ENCODE data around the gene ABHD12.

ABHD12 gene

DNA sequence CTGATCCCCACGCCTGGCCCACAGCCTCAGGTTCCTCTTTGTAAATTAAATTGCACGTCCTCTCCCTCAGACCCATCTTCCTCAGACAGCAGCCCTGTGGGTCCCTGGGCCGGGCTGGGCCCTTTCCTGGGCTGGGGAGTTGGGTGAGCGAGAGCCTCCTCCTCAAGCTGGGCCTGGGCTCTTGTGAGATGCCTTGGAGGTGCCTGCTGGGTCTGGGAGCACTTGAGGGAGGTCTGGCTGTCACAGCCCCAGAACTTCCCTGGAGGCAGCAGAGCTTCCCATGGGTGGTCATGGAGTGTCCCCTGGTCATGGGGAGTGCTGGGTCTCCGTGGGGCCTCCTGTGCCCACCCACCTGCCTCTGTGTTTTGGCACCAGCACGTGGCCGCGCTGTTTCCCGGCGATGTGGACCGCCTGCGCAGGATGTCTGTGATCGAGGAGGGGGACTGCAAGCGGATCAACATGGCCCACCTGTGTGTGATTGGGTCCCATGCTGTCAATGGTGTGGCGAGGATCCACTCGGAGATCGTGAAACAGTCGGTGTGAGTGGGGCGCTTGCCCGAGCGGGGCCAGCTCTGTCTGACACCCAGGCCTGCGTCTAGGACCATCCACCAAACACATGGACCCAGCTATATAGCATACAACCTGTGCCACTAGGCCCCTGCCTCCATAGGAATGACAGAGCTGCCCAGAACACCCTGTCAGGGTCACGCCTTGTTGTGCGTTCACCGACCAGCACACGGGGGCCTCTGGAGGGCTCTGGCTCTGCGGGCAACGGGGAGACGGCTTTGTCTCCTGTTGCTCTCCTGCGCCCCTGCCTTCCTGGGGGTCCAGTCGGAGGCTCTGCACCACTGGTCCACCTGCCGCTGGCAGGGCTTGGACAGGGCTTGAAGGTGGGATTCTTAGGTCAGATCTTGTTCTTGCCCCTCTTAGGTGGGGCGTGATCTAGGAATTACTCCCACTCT is 109.8 kb downstream of the ABHD12 start:
- in situ Hi-C loops (cut with HindIII; ENCODE audit: low sequenced_read_pairs): no loop called here

DNA sequence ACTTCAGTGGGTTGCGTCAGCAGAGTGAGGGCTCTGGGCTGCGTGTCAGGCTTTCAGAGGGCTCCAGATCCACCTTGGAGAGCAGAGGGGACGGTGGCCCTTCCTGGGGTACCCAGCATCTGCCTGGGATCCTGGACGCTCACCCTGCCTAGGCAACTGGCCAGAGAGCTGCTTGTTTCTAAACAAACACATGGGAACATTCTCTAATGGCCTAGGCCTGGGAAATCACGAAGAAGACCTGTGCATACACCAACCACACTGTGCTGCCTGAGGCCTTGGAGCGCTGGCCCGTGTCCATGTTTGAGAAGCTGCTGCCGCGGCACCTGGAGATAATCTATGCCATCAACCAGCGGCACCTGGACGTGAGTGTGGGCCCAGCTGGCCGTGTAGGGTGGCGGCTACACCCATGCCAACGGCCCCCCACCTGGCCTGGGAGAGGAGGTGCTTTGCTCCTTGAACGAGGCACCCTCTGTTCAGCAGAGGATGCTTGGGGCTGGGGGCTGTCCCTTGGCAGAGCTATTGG is 110.5 kb downstream of the ABHD12 start:
- in situ Hi-C loops (cut with HindIII; ENCODE audit: low sequenced_read_pairs): no loop called here

DNA sequence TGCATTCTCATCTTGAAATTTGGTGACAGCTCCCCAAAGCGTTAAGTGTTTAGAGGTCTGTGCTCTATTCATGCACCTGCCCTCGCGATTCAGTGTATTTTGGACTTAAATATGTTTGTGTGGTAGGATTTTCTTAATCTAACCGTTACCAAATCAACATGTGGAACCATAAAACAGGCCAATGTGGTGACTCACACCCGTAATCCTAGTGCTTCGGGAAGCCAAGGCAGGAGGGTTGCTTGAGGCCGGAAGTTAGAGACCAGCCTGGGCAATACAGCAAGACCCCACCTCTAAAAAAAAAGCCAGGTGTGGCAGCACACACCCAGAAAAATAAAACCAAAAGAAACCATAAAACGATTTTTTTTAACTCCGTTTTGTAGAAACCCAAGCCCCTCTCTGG is 111.2 kb downstream of the ABHD12 start:
- in situ Hi-C loops (cut with HindIII; ENCODE audit: low sequenced_read_pairs): no loop called here

DNA sequence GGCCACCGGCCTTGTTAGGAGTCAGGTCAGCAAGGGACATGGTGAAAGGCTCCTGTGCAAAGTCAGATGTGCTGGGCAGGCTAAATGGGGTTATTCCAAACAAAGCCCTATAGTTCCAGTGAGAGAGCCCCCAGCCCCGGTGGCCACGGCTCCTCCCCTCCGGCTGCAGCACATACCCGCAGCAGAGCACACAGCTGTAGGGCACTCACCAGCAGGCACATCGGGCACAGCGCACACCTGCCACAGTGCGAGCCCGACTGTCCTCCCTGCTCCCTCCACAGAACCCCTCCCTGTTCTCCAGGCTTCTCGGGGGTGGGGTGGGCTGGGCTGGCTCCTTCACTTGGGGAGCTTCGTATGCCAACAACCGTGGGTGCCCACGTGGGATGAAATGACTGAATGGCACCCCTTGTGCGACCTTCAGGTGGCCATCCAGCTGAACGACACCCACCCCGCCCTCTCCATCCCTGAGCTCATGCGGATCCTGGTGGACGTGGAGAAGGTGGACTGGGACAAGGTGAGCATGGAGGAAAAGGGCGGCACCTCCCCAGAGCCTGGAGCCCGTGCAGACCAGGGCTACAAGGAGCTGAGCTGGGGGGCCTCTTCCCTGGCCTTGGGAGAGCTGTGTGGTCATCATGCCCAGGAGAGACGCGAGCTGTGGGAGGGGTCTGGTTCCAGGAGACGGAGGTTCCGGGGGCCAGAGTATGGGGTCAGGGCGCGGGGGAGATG is 111.8 kb downstream of the ABHD12 start:
- in situ Hi-C loops (cut with HindIII; ENCODE audit: low sequenced_read_pairs): no loop called here

DNA sequence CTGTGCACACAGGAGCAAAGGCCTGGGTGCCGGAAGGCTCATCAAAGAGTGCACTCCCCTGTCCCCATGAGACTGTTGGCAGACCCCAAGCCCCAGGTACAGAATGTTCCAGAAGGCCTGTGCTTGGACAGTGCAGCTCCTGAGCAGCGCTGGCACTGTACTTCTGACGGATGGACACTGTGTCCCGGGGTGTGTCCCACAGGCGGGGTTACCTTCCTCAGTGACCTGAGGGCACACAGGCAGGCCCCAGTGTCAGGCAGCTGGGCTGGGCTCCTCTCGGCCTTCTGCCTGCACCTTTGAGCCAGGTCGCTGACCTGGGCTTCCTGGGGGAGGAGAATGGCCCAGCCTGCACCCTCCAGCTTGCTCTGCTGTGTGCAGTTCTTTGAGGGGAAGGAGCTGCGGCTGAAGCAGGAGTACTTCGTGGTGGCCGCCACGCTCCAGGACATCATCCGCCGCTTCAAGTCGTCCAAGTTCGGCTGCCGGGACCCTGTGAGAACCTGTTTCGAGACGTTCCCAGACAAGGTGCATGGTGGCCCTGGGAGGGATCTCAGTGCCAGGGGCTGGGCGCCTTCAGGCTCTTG is 112.6 kb downstream of the ABHD12 start:
- in situ Hi-C loops (cut with HindIII; ENCODE audit: low sequenced_read_pairs): no loop called here

DNA sequence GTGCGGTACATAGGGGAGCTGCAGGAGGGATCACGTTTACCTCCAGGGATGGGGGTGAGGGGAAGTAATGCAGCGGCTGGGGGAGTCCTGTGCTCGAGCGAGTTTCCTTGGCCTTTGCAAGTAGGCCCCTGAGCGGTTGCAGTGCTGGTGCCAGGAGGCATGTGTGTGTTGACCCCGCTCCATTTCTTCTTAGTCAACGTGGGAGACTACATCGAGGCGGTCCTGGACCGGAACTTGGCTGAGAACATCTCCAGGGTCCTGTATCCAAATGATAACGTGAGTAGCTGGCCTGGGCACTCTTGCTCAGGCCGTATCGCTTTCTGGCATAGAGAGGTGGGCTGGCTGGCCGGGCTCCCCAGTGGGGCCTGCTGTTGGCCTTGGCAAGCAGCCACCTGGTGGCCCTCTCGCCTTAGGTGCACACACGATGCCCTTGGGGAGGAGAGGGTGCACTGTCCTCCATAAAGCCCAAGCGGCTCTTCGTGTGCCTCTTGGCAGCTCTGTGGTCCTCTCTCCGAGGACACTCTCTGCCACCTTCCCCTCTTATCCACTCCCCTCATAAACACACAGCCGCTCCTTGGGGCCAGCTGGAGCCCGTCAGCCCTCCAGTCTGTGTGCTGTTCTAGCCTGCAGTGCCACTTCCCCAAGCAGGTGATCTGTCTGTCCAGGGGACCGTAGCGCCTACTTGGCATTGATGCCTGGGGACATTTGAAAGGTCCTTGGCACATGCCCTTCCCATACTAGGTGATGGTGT is 113.4 kb downstream of the ABHD12 start:
- in situ Hi-C loops (cut with HindIII; ENCODE audit: low sequenced_read_pairs): no loop called here

DNA sequence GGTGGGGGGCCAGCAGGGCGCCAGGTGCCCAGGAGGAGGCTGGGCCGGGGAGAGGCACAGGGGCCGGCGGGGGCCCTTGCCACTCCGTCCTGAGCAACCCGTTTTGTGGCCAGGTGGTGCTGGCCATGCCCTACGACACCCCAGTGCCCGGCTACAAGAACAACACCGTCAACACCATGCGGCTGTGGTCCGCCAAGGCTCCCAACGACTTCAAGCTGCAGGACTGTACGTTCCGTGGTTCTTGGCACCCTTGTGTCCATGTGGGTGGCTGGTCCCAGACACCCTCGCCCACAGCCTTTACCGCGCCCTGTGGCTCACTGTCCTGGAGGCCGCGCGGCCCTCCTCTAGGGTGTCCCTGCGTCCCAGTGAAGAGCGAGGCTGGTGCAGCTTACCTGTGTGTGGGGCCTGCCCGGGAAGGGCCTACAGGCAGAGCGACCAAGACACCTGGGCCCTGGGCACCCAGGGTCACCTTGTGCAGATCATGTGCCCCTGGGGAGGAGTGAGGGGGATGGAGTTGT is 114.0 kb downstream of the ABHD12 start:
- in situ Hi-C loops (cut with HindIII; ENCODE audit: low sequenced_read_pairs): no loop called here

DNA sequence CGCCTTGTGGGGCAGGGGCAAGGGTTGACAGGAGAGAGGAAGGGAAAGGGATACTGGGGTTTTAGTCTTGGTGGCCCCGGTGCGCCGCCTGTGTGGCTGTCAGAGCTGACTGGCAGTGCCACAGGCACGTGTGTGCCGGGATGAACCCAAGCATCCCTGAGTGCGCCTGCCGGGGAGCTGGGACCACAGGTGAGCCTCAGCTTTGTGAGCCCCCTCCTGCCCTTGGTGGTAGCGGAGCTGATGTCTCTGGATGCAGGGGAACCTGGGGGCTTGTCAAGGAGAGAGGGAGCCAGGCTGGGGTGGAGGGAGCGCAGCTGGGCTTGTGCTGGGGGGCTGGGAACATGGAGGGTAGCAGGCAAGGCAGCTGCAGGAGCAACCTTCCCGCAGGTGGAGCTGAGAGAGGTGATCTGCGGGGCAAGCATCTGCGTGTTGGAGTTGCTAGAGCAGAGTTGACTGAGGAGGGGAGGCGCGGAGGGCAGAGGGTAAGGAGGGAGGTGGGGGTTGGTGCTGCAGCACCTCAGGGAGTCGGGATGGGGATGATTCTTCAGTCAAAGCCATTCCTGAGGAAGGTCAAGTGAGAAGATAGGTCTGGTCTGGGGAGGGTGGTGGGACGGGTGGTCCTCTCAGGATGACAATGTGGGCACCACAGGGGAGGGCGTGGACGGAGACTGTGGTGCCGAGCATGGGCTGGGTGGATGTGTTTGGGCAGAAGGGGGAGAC is 114.7 kb downstream of the ABHD12 start:
- in situ Hi-C loops (cut with HindIII; ENCODE audit: low sequenced_read_pairs): no loop called here

DNA sequence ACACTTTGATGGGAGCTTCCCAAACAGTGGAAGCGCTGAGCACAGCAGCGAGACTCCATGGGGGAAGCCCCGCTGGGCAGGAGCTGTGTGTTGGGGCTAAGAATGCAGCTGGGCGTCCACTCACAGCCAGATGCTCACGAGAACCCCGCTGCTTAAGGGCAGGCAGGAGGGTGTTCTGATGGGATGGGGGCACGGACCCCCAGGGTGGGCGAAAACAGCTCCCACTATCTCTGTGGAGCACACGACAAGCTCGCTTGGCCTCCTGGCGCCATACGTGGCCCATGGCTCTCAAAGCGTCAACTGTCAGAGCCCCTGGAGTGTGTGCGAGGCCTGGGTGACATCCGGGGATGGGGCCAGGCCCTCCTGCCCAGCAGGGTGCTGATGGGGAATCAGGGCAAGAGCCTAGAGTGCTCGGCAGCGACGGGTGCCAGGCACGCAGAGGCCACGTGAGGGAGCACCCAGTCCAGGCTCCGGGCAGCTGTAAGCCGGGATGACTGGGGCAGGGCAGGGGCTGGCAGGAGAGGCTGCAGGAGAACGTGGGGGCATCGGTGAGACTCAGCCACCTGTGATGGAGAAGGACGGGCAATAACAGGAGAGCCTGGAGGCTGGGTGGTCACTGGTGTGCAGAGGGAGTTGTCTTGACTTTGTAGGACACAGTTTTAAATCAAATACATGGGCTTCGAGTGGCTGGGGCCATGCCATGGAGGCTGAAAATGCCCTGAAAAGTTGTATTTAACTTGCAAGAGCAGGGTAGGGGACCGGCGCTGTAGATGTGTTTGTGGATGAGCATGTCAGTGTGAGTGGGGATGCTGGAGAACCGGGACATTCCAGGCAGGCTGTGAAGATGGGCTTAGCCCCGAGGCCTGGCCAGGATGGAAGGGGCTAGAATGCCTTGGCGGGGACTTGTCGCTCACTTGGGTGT is 115.5 kb downstream of the ABHD12 start:
- in situ Hi-C loops (cut with HindIII; ENCODE audit: low sequenced_read_pairs): no loop called here

DNA sequence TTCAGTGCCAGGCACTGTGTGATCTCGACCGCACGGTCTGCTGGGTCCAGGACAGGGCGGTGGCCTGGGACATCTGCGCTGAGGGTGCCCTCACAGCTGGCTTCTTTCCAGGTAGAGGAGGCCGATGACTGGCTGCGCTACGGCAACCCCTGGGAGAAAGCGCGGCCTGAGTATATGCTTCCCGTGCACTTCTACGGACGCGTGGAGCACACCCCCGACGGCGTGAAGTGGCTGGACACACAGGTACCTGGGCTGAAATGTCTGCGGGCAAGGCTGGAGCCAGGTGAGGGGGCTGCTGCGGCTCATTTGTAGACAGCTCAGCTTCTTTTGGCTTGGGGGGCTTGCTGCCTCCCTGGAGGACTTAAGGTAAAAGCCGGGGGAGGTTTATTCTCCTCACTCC is 116.2 kb downstream of the ABHD12 start:
- in situ Hi-C loops (cut with HindIII; ENCODE audit: low sequenced_read_pairs): no loop called here

DNA sequence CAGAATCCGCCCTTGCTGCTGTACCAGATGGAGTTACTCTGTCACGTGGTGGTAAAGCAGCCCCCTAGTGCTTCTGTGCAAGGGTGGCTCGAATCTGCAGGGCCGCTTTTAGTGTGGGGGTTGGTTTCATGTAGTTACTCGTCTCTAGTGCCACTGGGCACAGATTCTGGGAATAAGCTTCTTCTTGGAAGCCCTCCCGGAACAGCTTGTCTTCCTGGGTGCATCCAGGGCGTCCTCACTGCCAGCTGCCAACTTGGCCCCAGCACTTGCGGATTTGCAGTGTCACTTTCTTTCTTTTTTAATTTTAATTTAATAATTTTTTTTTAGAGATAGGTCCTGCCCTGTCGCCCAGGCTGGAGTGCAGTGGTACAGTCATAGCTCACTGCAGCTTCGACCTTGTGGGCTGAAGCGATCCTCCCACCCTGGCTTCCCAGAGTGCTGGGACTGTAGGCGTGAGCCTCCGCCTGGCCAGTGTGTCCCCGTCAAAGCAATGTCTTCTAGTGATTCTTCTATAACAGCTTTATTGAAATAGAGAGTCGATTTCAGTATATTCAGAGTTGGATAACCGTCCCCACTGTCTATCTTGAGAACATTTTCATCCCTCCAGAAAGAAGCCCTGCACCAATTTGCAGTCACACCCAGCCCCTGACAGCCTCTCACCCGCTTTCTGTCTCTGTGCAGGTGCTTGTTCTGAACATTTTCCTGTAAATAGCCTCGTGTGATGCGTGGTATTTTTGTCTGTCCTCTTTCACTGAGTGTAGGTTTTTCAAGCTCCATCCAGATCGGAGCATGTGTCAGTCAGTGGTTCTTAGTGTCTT is 116.9 kb downstream of the ABHD12 start:
- in situ Hi-C loops (cut with HindIII; ENCODE audit: low sequenced_read_pairs): no loop called here

DNA sequence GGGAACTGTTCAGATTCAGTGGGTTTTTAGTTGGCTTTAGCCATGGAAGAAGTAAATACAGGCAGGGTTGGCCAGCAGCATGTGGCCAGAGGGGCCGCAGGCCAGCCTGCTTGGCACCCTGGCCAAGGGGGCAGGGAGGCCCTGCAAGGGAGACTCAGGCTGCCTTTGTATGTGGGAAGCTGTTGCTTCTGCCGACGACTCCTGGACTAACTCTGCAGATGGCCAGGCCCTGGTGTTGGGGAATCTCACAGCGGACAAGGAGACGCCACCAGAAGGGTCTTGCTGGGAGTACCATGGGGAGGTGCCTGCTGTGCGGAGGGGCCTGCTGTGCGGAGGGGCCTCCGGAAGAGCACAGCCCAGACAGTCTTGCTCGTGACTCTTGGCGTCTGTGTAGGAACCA is 117.6 kb downstream of the ABHD12 start:
- in situ Hi-C loops (cut with HindIII; ENCODE audit: low sequenced_read_pairs): no loop called here

DNA sequence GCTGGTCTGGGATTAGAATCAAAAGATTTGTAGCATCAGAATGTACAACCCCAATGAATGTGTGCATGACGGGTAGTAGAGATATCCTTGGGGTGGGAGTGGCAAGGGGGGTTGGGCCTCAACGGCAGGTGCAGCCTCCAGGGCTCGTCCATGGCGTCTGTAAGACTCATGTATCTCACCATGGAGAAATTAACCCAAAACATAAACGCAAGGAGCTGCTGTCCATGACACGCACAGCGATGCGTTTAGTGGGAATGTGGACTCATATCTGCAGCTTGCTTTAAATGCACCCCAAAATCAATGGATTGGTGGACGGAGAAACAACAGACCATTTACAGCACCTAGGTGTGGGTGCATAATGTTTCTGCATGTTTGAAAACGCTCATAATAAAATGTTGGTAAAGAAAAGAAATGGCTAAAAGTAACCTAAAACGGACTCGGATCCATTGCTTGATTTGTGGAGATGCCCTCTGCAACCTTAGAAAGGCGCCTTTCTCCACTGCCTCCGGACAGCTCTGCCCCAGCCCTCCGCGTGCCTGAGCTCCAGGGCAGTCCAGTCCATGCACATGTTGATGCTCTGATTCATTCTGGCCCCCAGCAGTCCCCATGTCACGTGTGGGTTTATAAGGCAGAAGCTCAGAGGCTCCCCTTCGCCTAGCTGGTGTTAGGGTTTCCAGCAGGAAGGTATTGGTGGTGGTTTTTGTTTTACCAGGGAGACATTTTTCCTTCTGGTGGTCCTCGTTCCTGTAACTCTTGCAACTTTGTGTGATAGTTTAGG is 118.2 kb downstream of the ABHD12 start:
- in situ Hi-C loops (cut with HindIII; ENCODE audit: low sequenced_read_pairs): no loop called here

DNA sequence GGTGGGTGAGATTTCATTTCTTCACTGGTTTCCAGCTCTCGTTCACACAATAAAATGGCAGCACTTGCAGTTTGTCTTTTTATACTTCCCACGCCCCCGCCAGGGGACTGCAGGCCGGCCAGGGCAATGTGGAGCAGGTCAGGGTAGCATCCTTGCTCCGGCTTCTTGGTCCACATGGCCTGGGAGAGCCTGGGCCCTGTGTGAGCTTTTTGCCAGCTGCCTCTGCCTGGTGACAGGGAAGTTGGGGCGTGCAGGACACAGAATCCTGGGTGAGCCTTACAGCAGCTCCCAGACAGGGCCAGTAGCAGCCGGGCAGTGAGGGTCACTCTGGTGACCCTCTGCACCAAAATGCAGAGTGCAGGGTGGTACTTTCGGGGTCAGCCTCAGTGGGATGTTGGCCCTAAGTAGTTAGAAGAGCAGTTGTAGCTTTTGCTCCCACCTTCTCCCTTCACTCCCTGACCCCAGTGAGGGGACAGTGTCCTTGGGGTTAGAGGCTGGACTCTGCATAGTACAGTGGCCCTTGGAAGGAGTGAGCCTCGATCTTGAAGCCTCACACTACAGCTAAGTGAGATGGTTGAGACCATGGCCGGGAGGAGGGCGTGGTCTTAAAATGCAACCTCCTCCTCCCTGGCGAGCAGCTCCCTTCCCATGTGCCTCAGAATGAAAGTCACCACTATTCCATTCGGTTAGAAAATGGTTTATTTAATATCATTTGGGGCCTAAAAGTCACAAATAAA is 119.0 kb downstream of the ABHD12 start:
- in situ Hi-C loops (cut with HindIII; ENCODE audit: low sequenced_read_pairs): no loop called here

DNA sequence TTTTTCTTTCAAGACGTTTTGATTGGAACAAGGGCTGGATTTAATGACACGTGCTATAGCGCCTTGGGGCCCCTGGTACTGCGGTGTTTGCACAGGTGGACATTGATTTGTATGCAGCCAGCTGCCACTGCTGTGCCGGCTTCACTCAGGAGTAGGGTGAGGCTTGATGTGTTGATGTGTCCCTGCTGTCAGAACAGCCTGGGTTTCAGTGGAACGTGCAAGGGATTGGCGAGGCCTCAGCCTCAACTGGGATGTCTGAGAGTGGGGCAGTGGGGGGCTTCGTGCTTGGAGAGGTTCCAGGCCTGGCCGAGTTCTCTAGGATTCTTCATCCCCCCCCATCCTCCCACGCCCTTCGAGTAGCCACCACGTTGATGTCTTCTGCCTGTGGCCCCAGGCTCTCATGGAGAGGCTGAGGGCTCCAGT is 119.8 kb downstream of the ABHD12 start:
- in situ Hi-C loops (cut with HindIII; ENCODE audit: low sequenced_read_pairs): no loop called here

DNA sequence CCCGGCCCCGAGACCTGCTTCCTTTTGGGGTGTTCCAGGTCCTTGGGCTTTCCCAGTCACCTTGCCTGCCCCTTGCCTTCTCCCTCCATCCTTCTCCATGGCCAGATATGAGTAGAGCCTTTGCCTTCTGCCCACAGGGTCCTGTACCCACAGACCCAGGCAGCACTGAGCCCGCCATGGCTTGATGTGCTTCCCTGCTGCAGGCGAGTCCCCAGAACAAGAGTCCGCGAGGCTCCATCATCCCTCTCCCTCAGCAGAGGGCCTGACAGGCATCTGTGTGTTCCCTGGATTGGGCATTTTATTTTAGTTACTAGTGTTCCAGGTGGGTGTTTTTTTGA is 120.8 kb downstream of the ABHD12 start:
- in situ Hi-C loops (cut with HindIII; ENCODE audit: low sequenced_read_pairs): loop anchor here (10.0 kb wide), 1 partner anchor 65 kb away; no protein-coding TSS in a partner anchor

Data from endothelial cell of hepatic sinusoid (primary cell).